Upper lobe of left lung (tissue), 4 donors: ENCODE measurements around the gene TLK1.

Experiments used
- CTCF ChIP-seq, 6 experiments: fragments of 450-650 bp in 4 of 6; fragments of 200-600 bp in 2 of 6; sonication (generic) in 2 of 6; IDR thresholded peaks; one replicate each; pipeline ENCODE4 v1.5.1; 2016 to 2019; ENCODE audit warnings: antibody characterized with exemption in 6 of 6
- POLR2A ChIP-seq, 4 donors: fragments of 450-650 bp; IDR thresholded peaks; one replicate each; pipeline ENCODE4 v1.5.1; 2016 to 2017; ENCODE audit warnings: antibody characterized with exemption in 4 of 4, mild to moderate bottlenecking in 2 of 4
- POLR2AphosphoS5 ChIP-seq, 2 donors: sonication (generic); formaldehyde crosslinking; IDR thresholded peaks; one replicate each; pipeline ENCODE4 v1.5.1; 2017; ENCODE audit warnings: antibody characterized with exemption in 2 of 2

- TF ChIP-seq CTCF (IDR thresholded peaks at IDR 0.05) (no peak), POLR2A (IDR thresholded peaks at IDR 0.05) (no peak), POLR2AphosphoS5 (IDR thresholded peaks at IDR 0.05) (no peak)
Measured at GRCh38 chr2:171013851-171014250, 146.8 kb downstream of the TLK1 start.
